Hepatocyte (in vitro differentiated cells): Measurements from ENCODE around the gene PCBD1.

Experiments used
- CTCF ChIP-seq: fragments of 200-600 bp; sonication (generic); IDR thresholded peaks from 2 replicates; pipeline ENCODE4 v1.5.1; 2016; ENCODE audit warnings: antibody characterized with exemption, mild to moderate bottlenecking; ENCODE audit not compliant: poor library complexity
- EZH2 ChIP-seq: fragments of 200-600 bp; sonication (generic); IDR thresholded peaks from 2 replicates; pipeline ENCODE4 v1.6.1; 2016; ENCODE audit warnings: antibody characterized with exemption, mild to moderate bottlenecking, borderline replicate concordance
- EZH2phosphoT487 ChIP-seq: fragments of 200-600 bp; sonication (generic); IDR thresholded peaks from one replicate; pipeline ENCODE4 v1.6.1; 2018; ENCODE audit warnings: antibody characterized with exemption, mild to moderate bottlenecking, low read depth, moderate library complexity; ENCODE audit not compliant: unreplicated experiment, severe bottlenecking

GRCh38 chr10:70915806-70916205 lies 27.4 kb upstream of the PCBD1 start:
- TF ChIP-seq CTCF (no peak), EZH2phosphoT487 (no peak), EZH2 (no peak)
